ENCODE data around the gene CELA3B. TPM values are rescaled to one million over a fixed set of nuclear protein-coding genes. Genes with fewer than 3 reads are reported as not detected.
A peak's percentile ranks its signal among the peaks of the same experiment; 100 is the strongest.
"Not testable (repeated sequence)": the region's sequence is repeated elsewhere in the genome, so short reads cannot be mapped to it uniquely, and the experiment has no call there.

The CELA3B gene
- total RNA-seq, 2 donors from 2014 or later = 12,815 to 27,120 TPM

DNA sequence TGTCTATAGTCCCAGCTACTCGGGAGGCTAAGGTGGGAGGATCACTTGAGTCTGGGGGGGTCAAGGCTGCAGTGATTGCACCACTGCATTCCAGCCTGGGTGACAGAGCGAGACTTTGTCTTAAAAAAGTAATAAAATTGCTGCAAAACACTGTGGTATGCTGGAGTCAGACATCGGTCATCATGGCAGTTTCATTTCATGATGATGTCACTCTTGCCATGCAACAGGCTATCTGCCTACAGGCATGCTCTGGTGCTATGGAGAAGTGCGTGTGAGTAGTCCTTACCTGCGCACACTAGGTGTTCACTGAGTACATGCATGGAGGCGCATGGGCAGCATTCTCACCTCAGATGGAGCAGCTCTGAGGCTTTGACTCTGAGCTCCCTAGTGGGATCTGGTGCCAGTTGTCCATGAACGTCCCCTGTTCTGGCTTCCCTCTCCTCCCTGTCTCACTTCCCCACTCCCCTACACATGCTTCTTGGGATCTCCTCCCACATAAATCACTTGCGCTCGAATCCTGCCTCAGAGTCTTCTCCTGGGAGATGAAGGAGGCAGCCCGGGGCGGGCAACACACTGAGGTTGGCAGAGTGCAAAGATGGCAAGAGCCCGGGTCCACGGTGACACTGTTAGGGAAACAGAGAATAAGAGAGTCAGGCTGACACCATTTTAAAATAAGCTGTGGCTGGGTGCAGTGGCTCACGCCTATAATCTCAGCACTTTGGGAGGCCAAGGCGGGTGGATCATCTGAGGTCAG, 10.4 kb upstream of the CELA3B start:
- no peak overlapping the region for H3K27ac ChIP-seq
- DNase-seq (no peak), ATAC-seq (no peak)
- H3K4me1 ChIP-seq = peaks cover 29% of the 10 kb centered on the region
- H3K36me3 ChIP-seq (replicated peaks in 1 of 2; ENCODE audit: insufficient read depth in 1 of 2, low read depth in 2 of 2) = no peaks in the 10 kb centered on the region
- WGBS, 2 donors = 89 to 90% methylated on average over 15 of the region's 15 CpGs
- H3K9me3 ChIP-seq = no peaks in the 10 kb centered on the region
- TF ChIP-seq, protein P1, sequence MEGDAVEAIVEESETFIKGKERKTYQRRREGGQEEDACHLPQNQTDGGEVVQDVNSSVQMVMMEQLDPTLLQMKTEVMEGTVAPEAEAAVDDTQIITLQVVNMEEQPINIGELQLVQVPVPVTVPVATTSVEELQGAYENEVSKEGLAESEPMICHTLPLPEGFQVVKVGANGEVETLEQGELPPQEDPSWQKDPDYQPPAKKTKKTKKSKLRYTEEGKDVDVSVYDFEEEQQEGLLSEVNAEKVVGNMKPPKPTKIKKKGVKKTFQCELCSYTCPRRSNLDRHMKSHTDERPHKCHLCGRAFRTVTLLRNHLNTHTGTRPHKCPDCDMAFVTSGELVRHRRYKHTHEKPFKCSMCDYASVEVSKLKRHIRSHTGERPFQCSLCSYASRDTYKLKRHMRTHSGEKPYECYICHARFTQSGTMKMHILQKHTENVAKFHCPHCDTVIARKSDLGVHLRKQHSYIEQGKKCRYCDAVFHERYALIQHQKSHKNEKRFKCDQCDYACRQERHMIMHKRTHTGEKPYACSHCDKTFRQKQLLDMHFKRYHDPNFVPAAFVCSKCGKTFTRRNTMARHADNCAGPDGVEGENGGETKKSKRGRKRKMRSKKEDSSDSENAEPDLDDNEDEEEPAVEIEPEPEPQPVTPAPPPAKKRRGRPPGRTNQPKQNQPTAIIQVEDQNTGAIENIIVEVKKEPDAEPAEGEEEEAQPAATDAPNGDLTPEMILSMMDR (IDR thresholded peaks at IDR 0.05) = no peak
- TF ChIP-seq POLR2A (IDR thresholded peaks at IDR 0.05) = no peak
- H3K4me3 ChIP-seq = no peak overlapping the region
- no peaks in the 10 kb centered on the region for H3K27me3 ChIP-seq
- intact Hi-C loops (cut with DNase I) = no loop called here

DNA sequence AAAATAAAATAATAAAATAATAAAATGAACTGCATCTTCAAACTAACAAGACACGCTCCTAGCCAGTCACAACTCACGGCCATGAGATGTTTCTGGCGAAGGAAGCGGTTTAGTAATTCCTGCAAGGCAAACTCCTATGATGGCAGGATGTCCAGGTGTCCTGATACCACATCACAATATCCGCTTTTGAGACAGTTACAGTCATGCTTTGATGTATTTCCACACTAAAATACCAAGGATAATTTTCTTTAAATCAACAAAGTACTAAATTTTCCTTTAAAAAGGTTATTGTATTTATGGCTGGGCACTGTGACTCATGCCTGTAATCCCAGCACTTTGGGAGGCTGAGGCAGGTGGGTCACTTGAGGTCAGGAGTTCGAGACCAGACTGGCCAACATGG, 9.6 kb upstream of the CELA3B start:
- DNase-seq; H3K9me3 ChIP-seq; ATAC-seq; H3K4me3 ChIP-seq; intact Hi-C loops (cut with DNase I); H3K27me3 ChIP-seq; H3K27ac ChIP-seq; H3K36me3 ChIP-seq (replicated peaks in 1 of 2; ENCODE audit: insufficient read depth in 1 of 2, low read depth in 2 of 2): not testable (repeated sequence)
- WGBS, 2 donors = 92 to 93% methylated on average over 6 of the region's 6 CpGs
- H3K4me1 ChIP-seq = peaks cover 36% of the 10 kb centered on the region

DNA sequence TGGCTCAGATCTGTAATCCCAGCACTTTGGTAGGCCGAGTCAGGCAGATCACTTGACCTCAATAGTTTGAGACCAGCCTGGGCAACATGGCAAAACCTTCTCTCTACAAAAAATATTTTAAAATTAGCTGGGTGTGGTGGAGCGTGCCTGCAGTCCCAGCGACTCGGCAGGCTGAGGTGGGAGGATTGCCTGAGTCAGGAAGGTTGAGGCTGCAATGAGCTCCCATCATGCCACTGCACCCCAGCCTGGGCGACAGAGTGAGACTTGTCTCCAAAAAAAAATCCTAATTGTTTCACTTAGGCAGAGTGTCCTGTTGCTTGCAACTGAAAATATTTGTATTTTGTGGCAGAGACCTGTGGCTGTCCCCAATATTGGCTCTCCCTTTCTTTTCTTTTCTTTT, 7.8 kb upstream of the CELA3B start:
- H3K27ac ChIP-seq; H3K27me3 ChIP-seq; H3K36me3 ChIP-seq (replicated peaks in 1 of 2; ENCODE audit: insufficient read depth in 1 of 2, low read depth in 2 of 2); ATAC-seq; H3K9me3 ChIP-seq; intact Hi-C loops (cut with DNase I); DNase-seq; H3K4me3 ChIP-seq: not testable (repeated sequence)
- H3K4me1 ChIP-seq = peaks cover 41% of the 10 kb centered on the region
- 73 to 76% methylated on average over 5 of the region's 5 CpGs for WGBS, 2 donors

DNA sequence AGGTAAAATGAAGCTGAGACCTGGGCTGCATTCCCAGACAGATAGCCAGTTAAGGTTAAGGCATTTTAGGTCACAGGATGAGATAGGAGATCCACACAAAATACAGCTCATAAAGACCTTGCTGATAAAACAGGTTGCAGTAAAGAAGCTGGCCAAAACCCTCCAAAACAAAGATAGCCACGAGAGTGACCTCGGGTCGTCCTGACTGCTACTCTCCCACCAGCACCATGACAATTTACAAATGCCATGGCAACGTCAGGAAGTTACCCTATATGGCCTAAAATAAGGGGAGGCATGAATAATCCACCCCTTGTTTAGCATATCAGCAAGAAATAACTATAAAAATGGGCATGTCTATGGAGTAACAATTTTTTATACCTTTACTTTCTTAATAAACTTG, 6.3 kb upstream of the CELA3B start:
- intact Hi-C loops (cut with DNase I); H3K4me3 ChIP-seq; H3K27me3 ChIP-seq; DNase-seq; H3K9me3 ChIP-seq; ATAC-seq; H3K36me3 ChIP-seq (replicated peaks in 1 of 2; ENCODE audit: insufficient read depth in 1 of 2, low read depth in 2 of 2): not testable (repeated sequence)
- peak overlapping the region; percentile 15 to 97 (median 92) for H3K27ac ChIP-seq
- 5 to 21% methylated on average over 4 of the region's 4 CpGs for WGBS, 2 donors
- peaks cover 53% of the 10 kb centered on the region for H3K4me1 ChIP-seq

DNA sequence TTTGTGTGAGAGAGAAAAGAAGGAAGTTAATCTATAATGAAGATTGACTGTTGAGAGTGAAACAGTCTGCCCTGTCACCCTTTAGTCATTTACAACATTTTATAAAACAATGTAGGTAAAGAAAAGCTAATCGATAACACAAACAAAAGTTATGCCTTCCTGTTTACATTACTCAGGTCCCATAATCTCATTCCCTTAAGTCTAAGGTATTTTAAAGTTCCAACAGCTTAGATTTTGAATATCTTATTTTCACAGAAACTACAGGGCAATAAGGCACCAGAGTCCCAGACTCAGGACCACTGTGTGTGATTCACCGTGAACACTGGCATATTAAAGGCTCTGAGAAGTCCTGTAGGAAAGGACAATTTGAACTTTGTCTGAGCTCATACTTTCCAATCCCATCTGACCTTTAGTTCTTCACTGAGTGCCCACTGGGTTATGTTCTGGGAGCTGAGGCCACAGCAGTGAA, 3.8 kb upstream of the CELA3B start:
- H3K4me3 ChIP-seq; ATAC-seq; intact Hi-C loops (cut with DNase I); H3K36me3 ChIP-seq (replicated peaks in 1 of 2; ENCODE audit: insufficient read depth in 1 of 2, low read depth in 2 of 2); H3K27me3 ChIP-seq; H3K9me3 ChIP-seq: not testable (repeated sequence)
- H3K27ac ChIP-seq = peak overlapping the region; percentile 88 to 97 (median 92)
- WGBS, 2 donors = 4 to 8% methylated on average over 2 of the region's 2 CpGs
- peak in 1 of 4 donors; percentile 30 for DNase-seq
- peaks cover 62% of the 10 kb centered on the region for H3K4me1 ChIP-seq

DNA sequence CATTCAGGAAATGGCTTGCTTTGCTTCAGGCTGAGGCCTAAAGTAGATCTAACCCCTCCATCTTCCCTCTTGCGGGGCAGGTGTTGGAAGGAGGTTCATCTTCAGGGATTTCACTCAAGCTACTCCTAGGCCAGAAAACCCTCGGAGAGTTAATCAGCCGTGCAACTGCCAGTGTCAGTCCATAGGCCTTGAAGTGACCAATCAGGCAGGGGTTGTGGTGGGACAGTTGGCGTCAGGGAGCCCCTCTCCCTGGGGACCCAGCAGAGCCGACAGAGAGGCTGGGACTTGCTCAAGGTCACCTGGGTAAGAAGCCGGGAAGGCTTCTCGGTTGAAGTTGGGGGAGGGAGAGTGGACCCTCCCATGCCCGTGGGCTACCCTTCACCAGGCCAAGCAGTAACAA, 2.9 kb upstream of the CELA3B start:
- intact Hi-C loops (cut with DNase I); H3K9me3 ChIP-seq; H3K4me3 ChIP-seq; H3K27me3 ChIP-seq; H3K36me3 ChIP-seq (replicated peaks in 1 of 2; ENCODE audit: insufficient read depth in 1 of 2, low read depth in 2 of 2): not testable (repeated sequence)
- H3K27ac ChIP-seq = peak overlapping the region; percentile 88 to 97 (median 92)
- H3K4me1 ChIP-seq = peaks cover 57% of the 10 kb centered on the region
- peak in 1 of 3 donors; percentile 45 for TF ChIP-seq POLR2A (IDR thresholded peaks at IDR 0.05)
- ATAC-seq (peak; percentile 6), DNase-seq (peak in 3 of 4 donors; percentile 50 to 64 (median 57))
- WGBS, 2 donors = 19 to 21% methylated on average over 3 to 6 of the region's 8 CpGs

DNA sequence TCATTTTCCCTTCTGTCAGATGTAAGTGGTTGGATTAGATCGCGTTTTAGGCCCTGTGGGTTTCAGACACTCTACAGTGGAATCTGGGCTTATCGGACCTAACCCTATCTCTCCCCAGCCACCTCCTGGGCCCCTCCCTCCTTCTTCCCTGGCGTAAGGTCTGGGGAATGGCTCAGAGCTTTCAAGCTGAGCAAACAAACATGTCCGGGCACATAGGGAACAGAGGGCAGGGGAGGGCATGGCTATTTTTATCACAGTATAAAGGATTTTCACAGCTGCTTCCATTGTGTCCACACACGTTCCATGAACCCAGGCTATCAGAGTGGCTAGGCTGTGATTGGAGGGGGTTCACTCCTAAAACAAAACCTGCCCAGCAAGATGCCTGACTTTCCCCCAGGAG, 2.1 kb upstream of the CELA3B start:
- H3K9me3 ChIP-seq; H3K36me3 ChIP-seq (replicated peaks in 1 of 2; ENCODE audit: insufficient read depth in 1 of 2, low read depth in 2 of 2); intact Hi-C loops (cut with DNase I); H3K4me3 ChIP-seq; H3K27me3 ChIP-seq: not testable (repeated sequence)
- H3K27ac ChIP-seq = peak overlapping the region; percentile 88 to 97 (median 92)
- ATAC-seq (peak; percentile 75), DNase-seq (peak; percentile 87 to 95 (median 89))
- 11 to 22% methylated on average over 5 to 6 of the region's 6 CpGs for WGBS, 2 donors
- peaks cover 56% of the 10 kb centered on the region for H3K4me1 ChIP-seq

DNA sequence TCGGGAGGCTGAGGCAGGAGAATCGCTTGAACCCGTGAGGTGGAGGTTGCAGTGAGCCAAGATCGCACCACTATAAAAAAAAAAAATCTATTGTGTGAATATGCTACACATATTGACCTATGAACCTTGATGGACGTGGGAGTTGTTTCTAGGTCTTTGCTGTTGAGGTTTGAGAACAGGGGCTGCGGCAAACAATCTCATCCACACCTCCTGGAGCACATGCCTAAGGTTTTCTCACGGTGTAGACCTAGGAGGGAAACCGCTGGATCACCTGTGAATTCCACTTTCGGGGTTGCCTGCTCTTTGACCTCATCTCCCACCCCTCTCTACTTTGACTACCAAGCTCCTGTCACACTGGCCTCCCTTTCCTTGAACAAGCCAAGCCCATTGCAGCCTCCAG, 1.5 kb upstream of the CELA3B start:
- H3K36me3 ChIP-seq (replicated peaks in 1 of 2; ENCODE audit: insufficient read depth in 1 of 2, low read depth in 2 of 2); H3K4me3 ChIP-seq; H3K27me3 ChIP-seq; ATAC-seq; intact Hi-C loops (cut with DNase I); H3K9me3 ChIP-seq: not testable (repeated sequence)
- WGBS, 2 donors = 35 to 49% methylated on average over 9 of the region's 9 CpGs
- peak in 3 of 4 donors; percentile 40 to 65 (median 54) for DNase-seq
- H3K4me1 ChIP-seq = peaks cover 52% of the 10 kb centered on the region
- H3K27ac ChIP-seq = peak overlapping the region; percentile 84 to 97 (median 92)

Data from body of pancreas (tissue), 4 donors.